Stimulated activated CD4-positive, alpha-beta T cell treated with anti-CD3 and anti-CD28 coated beads, Interleukin-1b, Interleukin-23, amount 100 ng/mL, for 24 hours (primary cell): Measurements from ENCODE around the gene IQUB.
"Not testable (repeated sequence)": the region's sequence is repeated elsewhere in the genome, so short reads cannot be mapped to it uniquely, and the experiment has no call there.

ENCODE experiments used
- DNase-seq, 4 experiments: peaks; one replicate each; pipeline ENCODE4 v3.0.0-alpha.2; 2020; ENCODE audit warnings: low read depth in 4 of 4, low spot score in 1 of 4

IQUB gene

DNA sequence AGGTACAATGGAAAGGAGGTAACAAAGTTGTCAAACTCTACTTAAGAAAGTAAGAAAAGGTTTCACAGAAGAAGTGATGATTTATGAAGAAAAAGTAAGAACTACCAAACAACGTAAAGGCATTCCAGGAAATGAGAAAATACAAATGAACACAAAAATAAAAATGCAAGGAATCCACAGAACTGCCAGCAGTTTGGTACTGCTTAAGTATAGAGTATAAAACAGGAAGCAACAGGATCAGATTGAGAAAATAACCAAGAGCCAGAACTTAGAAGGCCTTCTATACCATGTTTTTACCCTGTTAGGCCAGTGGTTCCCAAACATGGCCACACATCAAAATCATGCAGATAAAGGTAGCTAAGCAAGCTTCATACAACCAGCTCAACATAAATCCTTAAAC lies 14.0 kb upstream of the IQUB start:
- no peak for DNase-seq

- no peak for DNase-seq
Measured at GRCh38 chr7:123539871-123540270, 5.5 kb upstream of the IQUB start.

GRCh38 chr7:123538897-123539296 lies 4.5 kb upstream of the IQUB start:
- DNase-seq, result no peak

- DNase-seq, result no peak
Measured at GRCh38 chr7:123538189-123538714, 3.9 kb upstream of the IQUB start.

GRCh38 chr7:123537026-123537642 lies 2.7 kb upstream of the IQUB start:
- no peak for DNase-seq

- no peak for DNase-seq
Measured at GRCh38 chr7:123535517-123535916, 1.1 kb upstream of the IQUB start.

DNA sequence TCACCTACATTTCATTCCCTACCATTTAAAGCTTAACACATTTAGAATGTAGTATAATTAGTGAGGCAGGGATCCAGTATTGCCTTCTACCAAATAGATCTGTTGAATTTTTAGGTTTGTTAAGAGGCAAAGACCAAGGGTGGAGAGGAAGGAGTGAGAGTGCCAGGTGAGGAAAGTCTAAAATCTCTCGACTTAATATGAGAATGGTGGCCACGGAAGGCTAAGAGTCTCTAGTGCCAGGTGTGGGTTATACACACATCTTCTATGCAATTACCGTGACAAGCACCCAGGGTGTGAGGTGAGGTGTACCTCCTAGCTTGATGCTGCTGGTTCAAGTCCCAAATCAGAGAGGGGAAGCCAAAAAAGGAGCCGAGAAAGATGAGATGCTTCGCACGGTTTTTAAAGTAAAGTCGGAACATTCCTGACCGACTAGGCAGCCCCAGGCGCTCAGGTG lies 439 bp downstream of the IQUB start:
- DNase-seq, result no peak

DNA sequence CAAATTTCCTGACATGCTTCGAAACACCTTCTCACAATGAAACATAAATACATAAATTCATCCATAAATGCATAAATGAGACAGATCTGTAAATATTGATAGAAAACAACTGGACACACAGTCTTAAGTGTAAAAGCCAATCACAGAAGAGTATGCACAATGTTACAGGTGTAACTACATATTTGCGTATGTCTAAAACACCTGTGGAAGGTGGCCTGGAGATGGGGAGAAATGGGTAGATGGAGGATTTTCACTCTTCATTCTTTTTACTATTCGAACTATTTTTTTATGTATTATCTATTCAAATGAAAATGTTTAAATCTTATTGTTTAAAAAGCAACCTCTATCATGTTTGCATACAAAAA lies 860 bp downstream of the IQUB start:
- no peak for DNase-seq

DNA sequence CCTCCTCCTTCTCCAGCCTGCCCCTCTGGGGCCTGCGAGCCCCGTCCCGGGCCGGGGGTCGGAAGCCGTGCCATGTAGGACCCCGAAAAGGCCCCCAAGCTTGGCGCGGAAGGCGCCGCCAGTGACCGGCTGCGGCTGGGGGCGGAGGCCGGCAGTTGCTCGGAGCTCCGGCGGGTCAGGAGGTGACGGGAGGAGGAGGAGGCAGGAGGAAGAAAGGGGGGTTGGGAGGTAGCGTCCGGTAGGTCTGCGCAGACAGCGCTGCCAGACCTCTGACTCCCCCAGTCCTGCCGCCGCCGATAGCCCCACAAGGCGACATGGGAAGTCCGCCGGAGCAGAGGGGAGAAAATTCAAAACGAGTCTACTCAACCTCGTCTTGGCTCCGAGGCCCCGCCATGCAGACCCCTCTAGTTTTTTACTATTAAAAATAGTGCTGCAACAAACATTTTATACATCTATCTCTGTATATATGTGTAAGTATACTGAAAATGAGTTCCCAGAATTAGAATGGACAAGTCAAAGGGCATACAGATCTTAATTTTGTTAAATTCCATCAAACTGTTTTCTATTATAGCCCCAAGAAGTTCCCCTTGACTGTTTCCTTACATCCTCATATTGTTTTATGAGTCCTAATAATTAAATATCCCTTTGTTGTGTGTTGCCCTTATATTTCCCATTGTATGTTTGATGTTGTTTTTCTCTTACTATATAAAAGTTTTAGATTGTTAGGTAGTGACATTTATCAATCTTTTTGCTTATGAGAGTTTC lies 1.4 kb downstream of the IQUB start:
- DNase-seq, result peak in 1 of 4 experiments; percentile 4

DNA sequence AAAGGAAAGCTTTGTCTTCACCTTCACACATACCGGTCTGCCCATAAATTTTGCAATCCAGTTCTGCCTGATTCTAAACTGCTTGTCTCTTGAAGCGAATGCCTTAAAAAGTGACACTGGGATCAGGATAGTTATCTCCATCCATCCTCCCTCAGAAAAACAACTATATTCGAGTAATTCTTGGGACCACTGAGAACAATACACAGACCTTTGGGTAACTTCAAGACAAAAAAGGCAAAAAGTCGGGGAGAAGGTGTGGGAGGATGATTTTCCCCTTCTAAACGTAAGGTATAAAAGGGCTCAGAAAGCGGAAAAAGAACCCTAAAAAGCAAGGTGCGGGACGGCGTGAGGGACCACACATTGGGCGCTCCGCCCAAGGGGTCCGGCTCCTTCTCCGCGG lies 2.1 kb downstream of the IQUB start:
- DNase-seq, result not testable (repeated sequence)

DNA sequence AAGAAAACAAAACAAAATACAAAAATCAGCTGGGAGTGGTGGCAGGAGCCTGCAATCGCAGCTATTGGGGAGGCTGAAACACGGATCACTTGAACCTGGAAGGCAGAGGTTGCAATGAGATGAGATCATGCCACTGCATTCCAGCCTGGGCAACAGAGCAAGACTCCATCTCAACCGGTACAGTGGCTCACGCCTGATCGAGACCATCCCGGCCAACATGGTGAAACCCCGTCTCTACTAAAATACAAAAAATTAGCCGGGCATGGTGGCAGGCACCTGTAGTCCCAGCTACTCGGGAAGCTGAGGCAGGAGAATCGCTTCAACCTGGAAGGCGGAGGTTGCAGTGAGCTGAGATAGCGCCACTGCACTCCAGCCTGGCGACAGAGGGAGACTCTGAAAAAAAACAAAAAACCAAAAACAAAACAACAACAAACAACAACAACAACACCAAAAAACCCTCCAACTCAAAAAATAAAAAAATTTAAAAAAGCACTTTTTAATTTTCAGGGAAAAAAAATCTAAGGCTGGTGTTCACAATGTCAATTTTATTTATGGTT lies 4.3 kb downstream of the IQUB start:
- not testable (repeated sequence) for DNase-seq

- DNase-seq, result no peak
Measured at GRCh38 chr7:123528265-123528664, 6.1 kb downstream of the IQUB start.

DNA sequence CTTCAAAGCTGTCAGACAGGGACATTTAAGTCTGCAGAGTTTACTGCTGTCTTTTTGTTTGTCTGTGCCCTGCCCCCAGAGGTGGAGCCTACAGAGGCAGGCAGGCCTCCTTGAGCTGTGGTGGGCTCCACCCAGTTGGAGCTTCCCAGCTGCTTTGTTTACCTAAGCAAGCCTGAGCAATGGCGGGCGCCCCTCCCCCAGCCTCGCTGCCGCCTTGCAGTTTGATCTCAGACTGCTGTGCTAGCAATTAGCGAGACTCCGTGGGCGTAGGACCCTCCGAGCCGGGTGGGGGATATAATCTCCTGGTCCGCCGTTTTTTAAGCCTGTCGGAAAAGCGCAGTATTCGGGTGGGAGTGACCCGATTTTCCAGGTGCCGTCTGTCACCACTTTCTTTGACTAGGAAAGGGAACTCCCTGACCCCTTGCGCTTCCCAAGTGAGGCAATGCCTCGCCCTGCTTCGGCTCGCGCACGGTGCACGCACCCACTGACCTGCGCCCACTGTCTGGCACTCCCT lies 6.6 kb downstream of the IQUB start:
- DNase-seq, result not testable (repeated sequence)

DNA sequence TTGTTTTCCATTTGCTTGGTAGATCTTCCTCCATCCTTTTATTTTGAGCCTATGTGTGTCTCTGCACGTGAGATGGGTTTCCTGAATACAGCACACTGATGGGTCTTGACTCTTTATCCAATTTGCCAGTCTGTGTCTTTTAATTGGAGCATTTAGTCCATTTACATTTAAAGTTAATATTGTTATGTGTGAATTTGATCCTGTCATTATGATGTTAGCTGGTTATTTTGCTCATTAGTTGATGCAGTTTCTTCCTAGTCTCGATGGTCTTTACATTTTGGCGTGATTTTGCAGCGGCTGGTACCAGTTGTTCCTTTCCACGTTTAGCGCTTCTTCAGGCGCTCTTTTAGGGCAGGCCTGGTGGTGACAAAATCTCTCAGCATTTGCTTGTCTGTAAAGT lies 7.9 kb downstream of the IQUB start:
- not testable (repeated sequence) for DNase-seq

GRCh38 chr7:123522066-123522465 lies 12.3 kb downstream of the IQUB start:
- no peak for DNase-seq

DNA sequence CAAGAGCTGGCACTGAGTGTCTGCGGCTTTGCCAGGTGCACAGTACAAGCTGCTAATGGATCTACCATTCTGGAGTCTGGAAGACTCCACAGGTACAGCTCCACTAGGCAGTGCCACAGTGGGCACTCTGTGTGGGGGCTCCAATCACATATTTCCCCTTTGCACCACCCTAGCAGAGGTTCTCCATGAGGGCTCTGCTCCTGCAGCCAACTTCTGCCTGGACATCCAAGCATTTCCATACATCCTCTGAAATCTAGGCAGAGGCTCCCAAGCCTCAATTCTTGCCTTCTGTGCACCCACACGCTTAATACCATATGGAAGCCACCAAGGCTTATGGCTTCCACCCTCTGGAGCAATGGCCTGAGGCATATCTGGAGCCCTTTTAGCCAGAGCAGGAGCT lies 29.2 kb downstream of the IQUB start:
- DNase-seq, result no peak

DNA sequence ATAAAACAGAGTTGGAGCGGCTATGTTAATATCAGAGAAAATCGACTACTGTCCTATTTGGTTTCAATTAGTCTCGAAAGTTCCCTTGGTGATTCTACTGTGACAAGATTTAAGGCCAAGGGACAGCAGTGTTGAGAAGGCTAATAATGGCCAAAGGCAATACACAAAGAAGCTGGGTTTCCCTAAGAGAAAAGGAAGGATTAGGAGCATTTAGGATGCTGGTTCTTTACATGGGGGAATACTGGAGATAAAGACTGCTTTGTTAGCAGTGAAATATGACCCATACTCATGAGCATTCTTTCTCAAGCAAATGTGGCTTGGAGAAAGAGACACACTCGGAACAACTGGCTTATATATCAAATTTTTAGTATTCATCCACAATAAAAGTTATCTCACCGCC lies 32.2 kb downstream of the IQUB start:
- DNase-seq, result no peak

- no peak for DNase-seq
Measured at GRCh38 chr7:123500878-123501489, 33.4 kb downstream of the IQUB start.

GRCh38 chr7:123499211-123499970 lies 35.0 kb downstream of the IQUB start:
- DNase-seq, result no peak

- no peak for DNase-seq
Measured at GRCh38 chr7:123498601-123499000, 35.8 kb downstream of the IQUB start.

- no peak for DNase-seq
Measured at GRCh38 chr7:123498031-123498430, 36.4 kb downstream of the IQUB start.
